Adrenal gland (tissue), 12 donors: Measurements from ENCODE around the gene RNMT. TPM values are rescaled to one million over a fixed set of nuclear protein-coding genes. Genes with fewer than 3 reads are reported as not detected.

Source experiments
- DNase-seq, 7 donors: peaks; one replicate each; pipeline ENCODE4 v3.0.0-alpha.2; 2019 to 2020
- H3K27ac ChIP-seq, 5 donors: fragments of 200-600 bp; sonication (generic) in 4 of 5; 1 replicate in 3 of 5; 2 replicates in 2 of 5; pipeline versions ENCODE4 v1.5.1 to v1.8.0; 2016 to 2020; ENCODE audit warnings: mild to moderate bottlenecking in 1 of 5
- H3K27me3 ChIP-seq: fragments of 200-600 bp; 2 replicates; pipeline ENCODE4 v1.8.0; 2021
- H3K36me3 ChIP-seq, 2 donors: fragments of 200-600 bp; replicated peaks in 1 of 2; 1 replicate in 1 of 2; 2 replicates in 1 of 2; pipeline versions ENCODE4 v1.5.1 to v1.8.0; 2018 to 2022
- H3K4me1 ChIP-seq, 2 donors: fragments of 200-600 bp; replicated peaks in 1 of 2; 1 replicate in 1 of 2; 2 replicates in 1 of 2; pipeline versions ENCODE4 v1.5.1 to v1.8.0; 2018 to 2021
- H3K4me3 ChIP-seq, 4 donors: fragments of 200-600 bp; sonication (generic) in 3 of 4; one replicate each; pipeline ENCODE4 v1.5.1; 2016 to 2018
- H3K9me3 ChIP-seq, 3 donors: fragments of 200-600 bp; sonication (generic) in 1 of 3; replicated peaks in 1 of 3; 1 replicate in 2 of 3; 2 replicates in 1 of 3; pipeline versions ENCODE4 v1.5.1 to v1.8.0; 2016 to 2021
- POLR2A ChIP-seq, 2 donors: fragments of 450-650 bp; IDR thresholded peaks; one replicate each; pipeline ENCODE4 v1.6.1; 2017; ENCODE audit warnings: antibody characterized with exemption in 2 of 2, mild to moderate bottlenecking in 2 of 2, moderate library complexity in 1 of 2
- WGBS, 4 donors: extraction: QIAGEN DNeasy Blood & Tissue Kit in 2 of 4; methylation state at CpG; one replicate each; pipeline versions ENCODE4 v1.1.5 to v1.1.7; 2013 to 2017; 5-methylcytosine and 5-hydroxymethylcytosine counted together
- intact Hi-C, 2 donors: fragments of 100-400 bp; cut with DNase I; formaldehyde crosslinking; loops; one replicate each; pipeline versions ENCODE4 v1.14.1 to v1.15.0; 2022 to 2023
- polyA plus RNA-seq, 3 donors: library from polyadenylated mRNA; stranded (reverse); fragments of 200-250 nt in 2 of 3; fragments of 350-450 nt in 1 of 3; fragmentation: Illumina TruSeq in 1 of 3; extraction: RNeasy Lipid Tissue Mini Kit (QIAGEN cat#74804) in 1 of 3; gene quantifications; one replicate each; pipeline ENCODE4 v1.2.3, GENCODE V29; 2013 to 2014
- total RNA-seq, 9 donors: library from RNA; depleted of rRNA in 4 of 9; stranded (reverse); fragments of >200 nt in 4 of 9; fragments of 120-200 nt in 1 of 9; fragmentation: NEBNext Ultra II Directional in 1 of 9; extraction: Animal tissue kit (Norgen Biotek cat#: 25700) in 1 of 9; gene quantifications; one replicate each; pipeline versions ENCODE4 v1.1.0 to v1.2.4, GENCODE V29; 2013 to 2023
- TF ChIP-seq, protein P1 (sequence below), 6 experiments: fragments of 450-650 bp in 4 of 6; fragments of 200-600 bp in 2 of 6; sonication (generic) in 1 of 6; IDR thresholded peaks; 1 replicate in 5 of 6; 2 replicates in 1 of 6; pipeline versions ENCODE4 v1.5.1 to v1.8.0; 2016 to 2021; ENCODE audit warnings: antibody characterized with exemption in 6 of 6, mild to moderate bottlenecking in 2 of 6, moderate library complexity in 1 of 6
- donor health status: healthy with polysubstance abuse.
- donor health status: Bipolar disorder and iron deficiency.
- donor health status: DM: yes; HTN: yes; CAD: no.
- donor health status: DM: no; HTN: no; CAD: no.
- donor health status: DM: no; HTN: no; CAD: no.
- donor health status: DM: yes; HTN: yes; CAD: no.

Gene RNMT
- total and polyA plus RNA-seq, 12 donors, result 8.5 to 29.8 (median 20.0) TPM

DNA sequence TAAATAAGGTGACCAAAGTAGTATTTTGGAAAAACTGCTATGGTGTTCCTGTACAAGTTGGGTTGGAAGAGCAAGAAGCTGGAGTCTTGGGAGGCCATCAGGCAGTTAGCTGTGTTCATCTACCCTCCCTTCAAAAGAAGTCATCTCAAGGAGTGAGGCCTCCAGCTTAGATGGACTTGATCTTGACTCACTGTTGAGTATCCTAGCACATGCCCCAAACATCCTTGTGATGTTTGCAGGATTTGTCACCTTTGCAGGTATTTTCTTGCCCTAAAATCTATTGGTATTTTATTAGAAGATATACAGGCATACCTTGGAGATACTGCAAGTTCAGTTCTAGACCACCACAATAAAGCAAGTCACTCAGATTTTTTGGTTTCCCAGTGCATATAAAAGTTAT is 30.2 kb downstream of the RNMT start:
- intact Hi-C loops, result no loop called here
- Histone ChIP-seq H3K27ac (no peak overlapping the region), H3K36me3 (peaks cover 0 to 22% of the 10 kb centered on the region in 2 donors), H3K27me3 (no peaks in the 10 kb centered on the region), H3K4me3 (no peak overlapping the region), H3K9me3 (no peaks in the 10 kb centered on the region), H3K4me1 (no peaks in the 10 kb centered on the region)
- DNase-seq, result no peak
- no peak for TF ChIP-seq POLR2A (IDR thresholded peaks at IDR 0.05)
- TF ChIP-seq, protein P1, sequence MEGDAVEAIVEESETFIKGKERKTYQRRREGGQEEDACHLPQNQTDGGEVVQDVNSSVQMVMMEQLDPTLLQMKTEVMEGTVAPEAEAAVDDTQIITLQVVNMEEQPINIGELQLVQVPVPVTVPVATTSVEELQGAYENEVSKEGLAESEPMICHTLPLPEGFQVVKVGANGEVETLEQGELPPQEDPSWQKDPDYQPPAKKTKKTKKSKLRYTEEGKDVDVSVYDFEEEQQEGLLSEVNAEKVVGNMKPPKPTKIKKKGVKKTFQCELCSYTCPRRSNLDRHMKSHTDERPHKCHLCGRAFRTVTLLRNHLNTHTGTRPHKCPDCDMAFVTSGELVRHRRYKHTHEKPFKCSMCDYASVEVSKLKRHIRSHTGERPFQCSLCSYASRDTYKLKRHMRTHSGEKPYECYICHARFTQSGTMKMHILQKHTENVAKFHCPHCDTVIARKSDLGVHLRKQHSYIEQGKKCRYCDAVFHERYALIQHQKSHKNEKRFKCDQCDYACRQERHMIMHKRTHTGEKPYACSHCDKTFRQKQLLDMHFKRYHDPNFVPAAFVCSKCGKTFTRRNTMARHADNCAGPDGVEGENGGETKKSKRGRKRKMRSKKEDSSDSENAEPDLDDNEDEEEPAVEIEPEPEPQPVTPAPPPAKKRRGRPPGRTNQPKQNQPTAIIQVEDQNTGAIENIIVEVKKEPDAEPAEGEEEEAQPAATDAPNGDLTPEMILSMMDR (IDR thresholded peaks at IDR 0.05), result no peak

DNA sequence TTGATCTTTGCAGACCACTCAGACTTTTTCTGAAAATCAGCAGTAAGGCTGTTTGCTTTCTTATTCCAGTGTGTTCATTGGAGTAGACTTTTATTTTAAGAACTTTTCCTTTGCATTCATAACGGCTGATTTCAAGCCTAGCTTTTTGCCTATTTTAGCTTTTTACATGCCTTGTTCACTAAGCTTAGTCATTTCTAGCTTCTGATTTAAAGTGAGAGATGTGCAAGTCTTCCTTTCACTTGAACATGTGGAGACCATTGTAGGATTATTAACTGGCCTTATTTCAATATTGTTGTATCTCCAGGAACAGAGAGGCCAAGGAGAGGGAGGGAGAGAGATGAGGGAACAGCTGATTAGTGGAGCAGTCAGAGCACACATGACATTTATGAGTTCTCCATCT is 32.1 kb downstream of the RNMT start:
- peaks cover 0 to 22% of the 10 kb centered on the region in 2 donors for H3K36me3 ChIP-seq
- no peak overlapping the region for H3K27ac ChIP-seq
- WGBS, 4 donors, result 79 to 97% (median 93%) methylated on average over 1 of the region's 1 CpG
- H3K4me3 ChIP-seq, result no peak overlapping the region
- DNase-seq, result no peak
- no peaks in the 10 kb centered on the region for H3K4me1 ChIP-seq
- no peaks in the 10 kb centered on the region for H3K9me3 ChIP-seq
- TF ChIP-seq, protein P1 (IDR thresholded peaks at IDR 0.05), result no peak
- no peak for TF ChIP-seq POLR2A (IDR thresholded peaks at IDR 0.05)
- intact Hi-C loops, result no loop called here
- no peaks in the 10 kb centered on the region for H3K27me3 ChIP-seq

DNA sequence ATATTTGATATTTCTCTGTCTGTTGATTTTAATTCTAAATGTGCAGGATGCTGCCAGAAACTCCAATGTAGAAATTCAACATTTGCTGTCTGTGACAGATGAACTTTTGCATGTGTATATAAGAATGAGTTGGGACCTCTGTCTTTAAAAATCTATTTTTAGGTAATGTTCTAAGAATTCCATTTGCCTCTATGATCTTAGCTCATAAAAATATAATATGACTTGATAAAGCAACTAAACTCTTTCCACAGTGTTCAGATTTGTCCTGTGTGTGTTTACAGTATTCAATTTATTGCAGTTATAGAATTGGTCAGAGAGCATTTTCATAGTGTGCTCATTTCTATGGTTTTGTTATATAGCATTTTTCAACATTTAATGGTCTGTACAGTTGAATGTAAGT is 33.6 kb downstream of the RNMT start:
- Histone ChIP-seq H3K9me3 (no peaks in the 10 kb centered on the region), H3K4me3 (no peak overlapping the region), H3K4me1 (no peaks in the 10 kb centered on the region), H3K27me3 (no peaks in the 10 kb centered on the region), H3K36me3 (peaks cover 0 to 9% of the 10 kb centered on the region in 2 donors), H3K27ac (no peak overlapping the region)
- no peak for DNase-seq
- intact Hi-C loops, result no loop called here
- TF ChIP-seq, protein P1 (IDR thresholded peaks at IDR 0.05), result no peak
- TF ChIP-seq POLR2A (IDR thresholded peaks at IDR 0.05), result no peak

DNA sequence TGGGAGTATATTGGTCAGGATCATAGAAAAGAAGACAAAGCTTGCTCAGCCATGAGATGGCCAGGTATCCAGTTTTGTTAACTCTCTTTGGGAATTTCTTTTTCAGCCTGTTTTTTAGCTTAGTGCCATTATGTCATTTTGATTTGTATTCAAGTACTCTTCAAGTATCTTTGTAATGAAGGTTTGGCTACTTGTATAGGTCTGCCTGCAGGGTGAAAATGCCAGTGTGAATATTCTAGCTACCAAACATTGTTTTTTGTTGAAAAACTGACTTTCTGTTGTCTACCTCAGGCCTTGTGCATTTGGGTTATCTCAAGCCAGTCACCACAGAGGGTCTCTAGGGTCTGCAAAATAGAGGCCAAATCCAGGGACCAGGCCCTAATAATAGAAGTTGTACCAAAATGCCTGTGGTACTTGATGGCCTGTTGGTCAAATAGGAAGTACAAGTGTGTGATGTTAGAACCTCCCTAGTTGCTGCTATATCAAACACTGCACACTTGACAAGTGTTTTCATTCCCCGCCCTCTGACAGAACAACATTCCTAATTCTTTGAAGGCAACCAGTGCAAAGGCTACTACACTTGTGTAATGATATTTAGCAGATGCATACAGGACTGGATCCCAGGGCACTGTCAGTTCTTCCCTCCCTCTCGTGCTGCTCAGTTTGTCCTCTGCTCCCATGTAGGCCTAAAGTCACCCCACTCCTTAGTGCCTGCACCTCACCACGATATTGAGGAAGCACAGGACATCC is 36.4 kb downstream of the RNMT start:
- TF ChIP-seq, protein P1 (IDR thresholded peaks at IDR 0.05), result no peak
- no peak for TF ChIP-seq POLR2A (IDR thresholded peaks at IDR 0.05)
- no peak overlapping the region for H3K4me3 ChIP-seq
- no peaks in the 10 kb centered on the region for H3K9me3 ChIP-seq
- no peak for DNase-seq
- H3K27me3 ChIP-seq, result no peaks in the 10 kb centered on the region
- peaks cover 0 to 5% of the 10 kb centered on the region in 2 donors for H3K36me3 ChIP-seq
- intact Hi-C loops, result no loop called here
- no peak overlapping the region for H3K27ac ChIP-seq
- H3K4me1 ChIP-seq, result no peaks in the 10 kb centered on the region
- 94 to 96% (median 95%) methylated on average over 3 of the region's 3 CpGs for whole genome bisulfite sequencing, 4 donors
